DMS 273 treated with DMSO at 0.1 percent for 48 hours (cell line): ENCODE data around the gene LHFPL3.
"Not testable (repeated sequence)": the region's sequence is repeated elsewhere in the genome, so short reads cannot be mapped to it uniquely, and the experiment has no call there.

Source experiments
- DNase-seq: peaks from one replicate; lab custom pipeline; 2025; lab: John Stamatoyannopoulos, UW

The LHFPL3 gene

GRCh38 chr7:104328296-104328969 is at the start of gene LHFPL3:
LHFPL3 (plus strand) TSS chr7:104328603.
- peak; percentile 53 for DNase-seq

GRCh38 chr7:104281685-104282084 is 46.7 kb upstream of the LHFPL3 start:
- DNase-seq, result not testable (repeated sequence)

DNA sequence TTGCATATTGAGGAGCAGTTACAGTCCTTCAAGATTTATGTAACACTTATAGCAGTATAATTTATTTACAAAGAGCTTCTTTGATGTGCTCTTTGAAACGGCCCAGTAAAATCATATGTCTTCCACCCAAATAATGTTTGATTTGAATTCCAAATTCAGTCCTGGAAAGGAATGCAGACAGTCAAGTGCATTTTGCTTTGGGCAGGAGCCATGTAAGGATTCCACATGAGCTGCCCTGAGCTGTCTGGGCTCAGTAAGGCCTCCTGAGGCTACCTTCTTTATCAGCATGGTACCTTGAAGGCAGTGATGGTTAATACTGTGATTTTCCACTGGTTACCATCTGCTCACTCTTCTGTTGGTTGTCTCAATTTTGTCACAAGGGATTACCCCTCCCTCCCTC is 41.6 kb upstream of the LHFPL3 start:
- DNase-seq, result no peak

DNA sequence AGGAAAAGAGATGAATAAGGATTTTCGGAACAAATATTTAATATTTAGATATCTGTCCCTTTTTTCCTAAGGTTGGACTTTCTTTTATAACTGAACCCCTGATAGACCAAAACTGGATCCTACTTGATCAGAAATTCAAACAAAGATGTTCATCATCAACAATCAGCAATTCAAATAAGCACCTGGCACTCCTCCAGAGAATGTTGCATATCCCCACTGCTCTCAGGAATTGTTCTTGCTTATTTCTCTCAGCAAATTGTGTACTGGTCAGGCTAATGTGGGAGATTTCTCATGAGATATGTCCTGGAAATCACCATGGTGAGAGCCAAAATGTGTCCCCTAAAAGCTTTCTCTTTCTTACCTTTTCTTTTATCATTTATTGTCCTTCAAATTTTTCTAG is 40.3 kb upstream of the LHFPL3 start:
- DNase-seq, result no peak

GRCh38 chr7:104294291-104294690 is 34.1 kb upstream of the LHFPL3 start:
- DNase-seq, result no peak

DNA sequence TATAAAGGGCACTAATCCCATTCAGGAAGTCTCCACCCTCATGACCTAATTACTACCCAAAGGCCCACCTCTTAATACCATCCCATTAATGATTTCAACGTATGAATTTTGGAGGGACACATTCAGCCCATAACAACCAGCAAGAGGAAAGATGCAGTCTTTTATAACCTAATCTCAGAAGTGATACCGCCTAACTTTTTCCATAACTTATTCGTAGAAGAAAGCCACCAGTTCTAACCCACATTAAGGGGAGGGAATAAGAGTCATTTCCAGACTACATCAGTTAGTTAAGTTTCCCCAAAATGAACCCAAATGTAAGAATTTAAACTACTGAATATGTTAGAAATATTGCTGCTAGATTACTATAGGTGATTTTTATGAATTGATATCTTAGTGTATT is 32.1 kb upstream of the LHFPL3 start:
- DNase-seq, result no peak

DNA sequence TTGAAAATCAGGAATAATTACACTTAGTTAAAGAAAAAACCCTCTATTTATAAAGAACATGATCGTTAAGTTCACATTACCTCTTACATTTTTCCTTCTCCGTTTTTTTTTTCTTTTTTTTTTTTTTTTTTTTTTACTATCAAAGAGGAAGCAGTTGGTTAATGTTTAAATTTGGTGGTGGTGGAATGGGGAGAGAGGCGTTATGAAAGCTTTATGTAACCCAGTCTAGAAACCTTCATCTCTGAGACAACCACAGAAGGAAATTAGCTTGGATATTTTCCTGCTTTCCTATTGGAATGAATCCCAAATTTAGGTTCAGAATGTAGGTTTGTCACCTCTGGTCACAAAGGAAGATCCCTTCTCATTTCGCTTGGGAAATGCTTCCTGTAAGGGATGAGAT is 31.5 kb upstream of the LHFPL3 start:
- DNase-seq, result no peak

- no peak for DNase-seq
These were observed 29.1 kb upstream of the LHFPL3 start for GRCh38 chr7:104299323-104299722.

DNA sequence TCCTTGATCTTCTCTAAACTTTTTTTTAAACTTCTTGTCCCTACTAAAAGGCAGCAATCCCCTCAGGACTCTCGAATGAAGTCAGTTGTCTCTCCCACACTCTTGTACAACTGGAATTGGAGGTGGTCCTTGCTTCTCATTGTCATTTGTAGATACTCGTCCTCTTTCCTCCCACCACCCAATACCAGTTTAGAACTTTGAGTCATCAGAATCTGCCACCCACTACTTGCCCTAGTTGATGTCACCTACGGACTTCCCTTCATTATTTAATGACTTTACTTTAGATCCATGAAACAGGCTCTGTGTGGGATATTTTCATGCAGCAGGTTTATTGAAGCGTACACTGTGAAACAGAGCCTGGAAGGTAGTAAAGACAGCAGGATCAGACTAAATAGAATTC is 28.6 kb upstream of the LHFPL3 start:
- no peak for DNase-seq

- DNase-seq, result no peak
These were observed 21.6 kb upstream of the LHFPL3 start for GRCh38 chr7:104306793-104307192.

- DNase-seq, result no peak
These were observed 10.3 kb upstream of the LHFPL3 start for GRCh38 chr7:104317948-104318629.

DNA sequence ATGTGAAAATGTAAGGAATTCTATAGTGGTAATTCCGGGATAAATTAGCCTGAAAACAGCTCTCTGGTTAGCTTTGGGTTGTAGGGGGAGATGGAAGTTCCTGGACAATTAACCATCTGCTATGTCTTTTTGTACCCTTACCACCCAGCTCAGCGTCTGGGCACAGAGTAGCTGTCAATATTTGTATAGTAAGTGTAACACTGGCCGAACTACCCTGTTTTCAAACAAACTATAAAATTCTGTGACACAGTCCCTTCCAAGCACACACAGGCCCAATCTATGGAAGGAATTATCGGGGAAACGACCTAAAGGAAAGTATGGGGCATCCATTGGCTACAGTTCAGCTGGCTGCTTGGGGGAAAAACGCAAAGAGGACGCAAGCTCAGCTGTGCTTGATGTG is 869 bp upstream of the LHFPL3 start:
- DNase-seq, result no peak

- DNase-seq, result no peak
These were observed 486 bp upstream of the LHFPL3 start for GRCh38 chr7:104327938-104328295.

DNA sequence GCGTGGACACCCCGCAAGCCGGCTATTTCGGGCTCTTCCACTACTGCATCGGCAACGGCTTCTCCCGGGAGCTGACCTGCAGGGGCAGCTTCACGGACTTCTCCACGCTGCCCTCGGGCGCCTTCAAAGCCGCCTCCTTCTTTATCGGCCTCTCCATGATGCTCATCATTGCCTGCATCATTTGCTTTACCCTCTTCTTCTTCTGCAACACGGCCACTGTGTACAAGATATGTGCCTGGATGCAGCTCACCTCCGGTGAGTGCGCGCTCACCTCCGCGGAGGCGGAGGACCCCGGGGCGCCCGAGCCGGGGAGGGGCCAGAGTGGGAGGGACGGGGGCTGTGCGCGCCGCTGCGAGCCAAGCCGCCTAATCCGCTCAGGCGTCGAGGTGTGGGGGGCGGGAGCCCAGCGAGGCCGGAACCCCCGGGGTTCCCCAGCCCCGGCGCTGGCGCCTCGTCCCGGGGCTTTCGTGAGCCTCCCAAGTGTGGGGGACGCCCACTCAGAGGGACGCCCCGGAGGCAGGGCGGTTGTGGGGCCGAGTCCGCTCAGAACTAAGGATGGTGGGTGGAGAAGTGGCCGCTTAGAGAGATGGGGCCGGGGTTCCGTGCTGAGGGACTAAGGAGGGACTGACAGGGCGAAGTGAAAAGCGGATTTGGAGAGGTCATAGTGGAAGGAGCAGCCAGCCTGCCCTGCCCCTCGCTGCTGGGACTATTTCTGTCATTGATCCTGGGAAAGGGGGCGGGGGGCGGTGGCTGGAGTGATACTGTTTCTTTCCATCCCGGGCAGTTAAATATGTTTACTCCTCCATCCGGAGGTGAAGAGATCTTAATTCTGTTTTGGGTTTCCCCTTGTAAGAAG is 795 bp downstream of the LHFPL3 start:
- peak; percentile 12 for DNase-seq

DNA sequence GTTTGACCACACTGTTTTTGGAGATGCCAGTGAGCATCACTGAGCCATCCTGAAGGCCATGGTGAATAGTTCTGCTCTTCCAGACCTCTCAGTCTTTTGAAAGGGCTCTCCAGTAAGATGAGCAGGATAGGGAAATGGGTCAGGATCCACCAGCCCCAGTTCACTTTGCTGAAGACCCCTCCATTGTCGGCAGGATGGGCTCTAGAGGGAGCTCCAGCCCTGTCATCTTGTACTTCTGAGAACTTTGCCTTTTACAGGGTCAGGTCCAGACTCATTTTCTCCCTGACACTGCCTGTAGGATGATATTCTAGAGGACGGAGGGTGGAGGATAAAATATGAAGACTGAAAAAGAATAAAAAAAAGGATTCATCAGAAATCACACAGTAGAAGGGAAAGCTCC is 13.1 kb downstream of the LHFPL3 start:
- DNase-seq, result no peak

DNA sequence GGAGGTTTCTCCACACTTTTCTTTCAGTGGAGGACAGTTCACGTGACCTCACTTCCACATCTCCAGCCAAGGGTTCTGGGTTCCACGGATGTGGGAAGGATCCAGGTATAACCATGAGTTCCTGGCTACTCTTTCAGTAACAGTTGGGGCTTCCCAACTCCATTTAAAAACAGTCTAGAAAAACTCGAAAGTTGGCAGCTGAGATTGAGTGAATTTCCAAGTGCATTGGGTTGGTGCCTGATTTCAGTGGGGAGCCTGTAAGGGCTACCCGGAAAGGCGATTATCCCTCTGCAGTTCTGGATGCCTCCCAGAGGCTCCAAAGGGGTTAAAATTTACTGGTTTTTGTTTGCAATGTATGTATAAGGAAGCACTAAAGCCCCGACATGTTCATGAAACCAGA is 24.3 kb downstream of the LHFPL3 start:
- no peak for DNase-seq

- DNase-seq, result no peak
These were observed 28.8 kb downstream of the LHFPL3 start for GRCh38 chr7:104357166-104357565.

GRCh38 chr7:104358446-104359132 is 30.2 kb downstream of the LHFPL3 start:
- DNase-seq, result no peak

DNA sequence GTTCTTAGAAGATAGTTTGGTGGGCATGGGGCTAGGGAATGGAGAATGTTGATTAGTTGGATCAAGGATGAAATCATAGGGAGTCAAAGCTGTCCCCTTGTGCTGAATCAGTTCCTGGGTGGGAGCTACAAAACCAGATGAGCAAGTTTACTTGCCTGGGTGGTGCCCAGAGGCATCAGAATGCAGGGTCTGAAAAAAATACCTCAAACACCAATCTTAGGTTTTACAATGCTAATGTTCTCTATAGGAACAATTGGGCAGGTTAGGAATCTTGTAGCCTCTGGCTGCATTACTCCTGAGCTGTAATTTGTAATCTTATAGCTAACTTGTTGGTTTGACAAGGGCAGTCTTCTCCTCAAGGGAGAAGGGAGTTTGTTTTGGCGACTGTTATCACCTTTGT is 34.4 kb downstream of the LHFPL3 start:
- DNase-seq, result no peak

- DNase-seq, result no peak
These were observed 35.0 kb downstream of the LHFPL3 start for GRCh38 chr7:104363355-104363754.

DNA sequence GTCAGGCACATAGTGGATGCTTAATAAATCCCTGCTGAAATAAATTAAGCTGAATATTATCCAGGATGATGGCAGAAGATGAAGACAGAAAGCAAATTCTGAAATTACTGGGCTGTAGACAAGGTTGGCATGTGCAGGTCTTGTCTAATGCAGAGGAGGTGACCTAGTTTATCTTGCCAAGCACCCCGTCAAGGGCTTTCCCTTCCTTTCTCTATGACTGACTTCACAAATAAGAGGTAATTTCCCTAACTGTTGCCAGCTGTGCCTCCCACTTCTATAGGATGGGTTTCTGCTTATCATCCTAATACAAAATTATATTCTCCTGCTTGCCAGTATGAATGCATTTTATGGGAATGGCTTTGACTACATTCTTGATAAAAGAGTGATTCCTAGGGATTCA is 38.0 kb downstream of the LHFPL3 start:
- peak; percentile 26 for DNase-seq

DNA sequence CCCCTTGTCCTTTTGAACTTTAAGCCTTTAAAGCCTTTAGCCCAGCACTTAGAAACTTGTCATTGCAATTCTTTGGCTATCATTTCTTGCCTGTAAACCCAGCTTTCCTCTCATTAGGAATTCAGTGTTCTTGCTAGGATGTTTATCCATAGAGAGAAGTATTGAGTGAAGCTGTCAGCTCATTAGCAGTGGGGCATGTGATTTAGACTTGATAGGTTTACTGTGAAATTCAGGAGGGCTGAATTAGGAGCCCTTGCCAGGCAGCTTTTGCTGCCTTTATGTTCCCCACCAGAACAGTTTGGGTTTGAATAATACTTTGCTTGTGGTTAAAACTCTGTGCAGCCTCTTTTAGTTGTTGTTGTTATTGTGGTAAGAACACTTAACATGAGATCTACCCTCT is 39.5 kb downstream of the LHFPL3 start:
- DNase-seq, result peak; percentile 38
